K562 (cell line): ENCODE data around the gene HTRA3. TPM values are rescaled to one million over a fixed set of nuclear protein-coding genes. Genes with fewer than 3 reads are reported as not detected.

Source experiments
- ATAC-seq: fragments of 200-7000 bp; cut with Tn5 transposase; 3 replicates; pipeline ENCODE4 v1.9.1; 2020; ENCODE audit warnings: moderate library complexity
- BruUV-seq: library from RNA; stranded (reverse); fragments of 400-500 nt; replicated peaks from 2 replicates; lab custom pipeline; 2021; lab: Mats Ljungman, UMichigan
- CTCF ChIA-PET: fragments of 300-600 bp; formaldehyde crosslinking; extraction: SDS; loops from one replicate; lab custom pipeline; 2021; ENCODE audit warnings: low intra/inter-chr PET ratio; lab: Yijun Ruan, JAX
- POLR2A ChIA-PET: fragments of 300-600, 350-650 bp; sonication (Branson Sonifier 250); formaldehyde crosslinking; extraction: SDS; loops from one replicate; lab custom pipeline; 2021; ENCODE audit warnings: antibody characterized with exemption, inconsistent platforms; lab: Yijun Ruan, JAX
- DNase-seq, 4 experiments: peaks; one replicate each; pipeline versions ENCODE4 v3.0.0 to v3.0.0-alpha.2; 2011 to 2018; ENCODE audit warnings: low spot score in 3 of 4, mixed read lengths in 3 of 4; ENCODE audit errors: extremely low read depth in 1 of 4
- FAIRE-seq: peaks from 2 replicates; lab custom pipeline; 2011; peaks lifted over from hg19 to GRCh38; lab: Jason Lieb, UNC
- H2AFZ ChIP-seq: 2 replicates; pipeline ENCODE4 v1.6.0; 2011; ENCODE audit warnings: low read depth, low read length, control low read depth, inconsistent platforms
- H3K27ac ChIP-seq: fragments of 200-600 bp; 3 replicates; pipeline ENCODE4 v1.8.0; 2011; ENCODE audit warnings: low read depth, mild to moderate bottlenecking, control low read depth, inconsistent platforms, low read length, moderate library complexity, mixed read lengths; ENCODE audit errors: extremely low read depth
- H3K27me3 ChIP-seq, 2 experiments: fragments of 300-600 bp in 1 of 2; 2 replicates in 1 of 2; 3 replicates in 1 of 2; pipeline versions ENCODE4 v1.6.0 to v1.8.0; 2011; ENCODE audit warnings: inconsistent platforms in 2 of 2, low read length in 2 of 2, mild to moderate bottlenecking in 1 of 2, mixed read lengths in 1 of 2, moderate library complexity in 1 of 2; ENCODE audit not compliant: control insufficient read depth in 2 of 2, insufficient read depth in 2 of 2
- H3K36me3 ChIP-seq: fragments of 300-600 bp; 3 replicates; pipeline ENCODE4 v1.8.0; 2011; ENCODE audit warnings: mild to moderate bottlenecking, low read length, inconsistent platforms; ENCODE audit not compliant: control insufficient read depth, insufficient read depth
- H3K4me1 ChIP-seq, 2 experiments: fragments of 200-600 bp in 1 of 2; replicated peaks in 1 of 2; 2 replicates in 1 of 2; 3 replicates in 1 of 2; pipeline versions ENCODE4 v1.5.1 to v1.8.0; 2011; ENCODE audit warnings: inconsistent platforms in 2 of 2, low read length in 2 of 2, mild to moderate bottlenecking in 1 of 2, mixed read lengths in 1 of 2, moderate library complexity in 1 of 2; ENCODE audit not compliant: control insufficient read depth in 2 of 2, insufficient read depth in 2 of 2
- H3K4me2 ChIP-seq: 2 replicates; pipeline ENCODE4 v1.6.1; 2011; ENCODE audit warnings: low read length, control low read depth, inconsistent platforms, mixed read lengths; ENCODE audit not compliant: insufficient read depth
- H3K4me3 ChIP-seq: fragments of 200-600 bp; sonication (generic), shearing (Covaris generic); 2 replicates; pipeline ENCODE4 v1.5.1; 2016; ENCODE audit warnings: control low read depth, inconsistent platforms
- H3K79me2 ChIP-seq: fragments of 200-600 bp; 3 replicates; pipeline ENCODE4 v1.8.0; 2011; ENCODE audit warnings: low read length, inconsistent platforms; ENCODE audit not compliant: control insufficient read depth, insufficient read depth
- H3K9ac ChIP-seq, 2 experiments: 2 replicates each; pipeline versions ENCODE4 v1.6.0 to v1.6.1; 2011; ENCODE audit warnings: low read depth in 2 of 2, low read length in 2 of 2, control low read depth in 1 of 2, inconsistent platforms in 1 of 2, mild to moderate bottlenecking in 1 of 2, mixed read lengths in 1 of 2; ENCODE audit not compliant: insufficient read depth in 1 of 2
- H3K9me1 ChIP-seq: one replicate; pipeline ENCODE4 v1.6.0; 2011; ENCODE audit warnings: inconsistent platforms, mild to moderate bottlenecking, low read length, moderate library complexity; ENCODE audit not compliant: control insufficient read depth, insufficient read depth
- H3K9me3 ChIP-seq: replicated peaks from 2 replicates; pipeline ENCODE4 v1.5.1; 2011; ENCODE audit warnings: low read depth, low read length, inconsistent platforms; ENCODE audit not compliant: control insufficient read depth, insufficient read depth
- H4K20me1 ChIP-seq: replicated peaks from 2 replicates; pipeline ENCODE4 v1.6.1; 2011; ENCODE audit warnings: low read length, inconsistent platforms, mixed read lengths; ENCODE audit not compliant: control insufficient read depth, insufficient read depth
- BHLHE40 ChIP-seq: IDR thresholded peaks from 2 replicates; pipeline ENCODE4 v1.6.1; 2011; ENCODE audit warnings: low read length, improper control_type of control experiment
- EGR1 ChIP-seq: fragments of 450-650 bp; conservative IDR thresholded peaks from 2 replicates; pipeline ENCODE4 v1.6.1; 2017; ENCODE audit warnings: mild to moderate bottlenecking
- HDAC1 ChIP-seq, 2 experiments: fragments of 450-650 bp; IDR thresholded peaks; 2 replicates each; pipeline ENCODE4 v1.6.1; 2016 to 2017; ENCODE audit warnings: inconsistent platforms in 1 of 2, mild to moderate bottlenecking in 1 of 2, moderate library complexity in 1 of 2
- KDM1A ChIP-seq, 2 experiments: fragments of 450-650 bp; IDR thresholded peaks; 2 replicates each; pipeline ENCODE4 v1.6.1; 2016; ENCODE audit warnings: mild to moderate bottlenecking in 2 of 2
- MAZ ChIP-seq, 2 experiments: fragments of 450-650 bp in 1 of 2; sonication (generic) in 1 of 2; formaldehyde crosslinking; IDR thresholded peaks in 1 of 2; conservative IDR thresholded peaks in 1 of 2; 2 replicates each; pipeline versions ENCODE4 v1.4.0 to v1.5.0; 2020; ENCODE audit warnings: mild to moderate bottlenecking in 1 of 2, missing genetic modification reagents in 1 of 2
- RAD21 ChIP-seq, 2 experiments: fragments of 250-450 bp in 1 of 2; fragments of 450-650 bp in 1 of 2; sonication (Bioruptor Pico) in 1 of 2; formaldehyde crosslinking in 1 of 2; IDR thresholded peaks in 1 of 2; conservative IDR thresholded peaks in 1 of 2; 2 replicates each; pipeline versions ENCODE4 v1.4.0 to v1.8.0; 2020 to 2022; ENCODE audit warnings: mild to moderate bottlenecking in 2 of 2, moderate library complexity in 1 of 2
- SMAD4 ChIP-seq: fragments of 250-450 bp; sonication (Bioruptor Pico); conservative IDR thresholded peaks from 2 replicates; pipeline ENCODE4 v1.8.0; 2021; ENCODE audit warnings: inconsistent platforms, mild to moderate bottlenecking, moderate library complexity
- ZNF384 ChIP-seq: IDR thresholded peaks from 2 replicates; pipeline ENCODE4 v1.6.1; 2012; ENCODE audit warnings: low read depth, low read length, improper control_type of control experiment
- WGBS: fragments of 100-300 bp; shearing (Covaris generic); methylation state at CpG from one replicate; pipeline ENCODE4 v1.1.6; 2016; ENCODE audit warnings: low coverage, mixed read lengths; ENCODE audit not compliant: insufficient coverage; ENCODE audit errors: missing lambda C conversion rate; 5-methylcytosine and 5-hydroxymethylcytosine counted together
- in situ Hi-C: fragments of 300-500 bp; cut with MboI; formaldehyde crosslinking; loops from 4 replicates; pipeline ENCODE4 v1.15.0; 2018; ENCODE audit warnings: inconsistent platforms, mixed read lengths
- intact Hi-C: fragments of 100-400 bp; cut with micrococcal nuclease; formaldehyde crosslinking; loops from 2 replicates; pipeline ENCODE4 v1.14.2; 2022
- polyA plus RNA-seq, 8 experiments: library from polyadenylated mRNA; depleted of rRNA in 4 of 8; stranded (reverse) in 5 of 8; unstranded in 3 of 8; fragments of >200 nt; fragmentation: Nextera tagmentation in 2 of 8; fragmentation: Illumina TruSeq in 1 of 8; extraction: Ambion mirVana in 2 of 8; extraction: Trizol in 1 of 8; gene quantifications; 2 replicates each; pipeline versions ENCODE4 v1.2.1 to v1.2.3, GENCODE V29; 2011 to 2014; ENCODE audit warnings: inconsistent platforms in 1 of 8, missing spikeins in 1 of 8
- total RNA-seq, 7 experiments: library from RNA; depleted of rRNA in 6 of 7; stranded (reverse); fragments of >200 nt in 6 of 7; fragmentation: Illumina TruSeq in 2 of 7; extraction: Trizol in 2 of 7; gene quantifications; 2 replicates each; pipeline versions ENCODE4 v1.2.1 to v1.2.3, GENCODE V29; 2011 to 2021; ENCODE audit warnings: low replicate concordance in 1 of 7
- TF ChIP-seq, protein P1 (sequence below), 3 experiments: IDR thresholded peaks in 2 of 3; conservative IDR thresholded peaks in 1 of 3; 2 replicates each; pipeline ENCODE4 v1.5.1; 2011 to 2012; ENCODE audit warnings: low read length in 3 of 3, mild to moderate bottlenecking in 3 of 3, control low read depth in 2 of 3, improper control_type of control experiment in 1 of 3, inconsistent platforms in 1 of 3, low read depth in 1 of 3, mixed read lengths in 1 of 3, moderate library complexity in 1 of 3; ENCODE audit not compliant: insufficient read depth in 2 of 3

The HTRA3 gene
- total and polyA plus RNA-seq, 9 of the 15 experiments (the other 6 are each of a cell fraction or from before 2014, with no cell fraction given) = 0.04 TPM; not detected in 8

DNA sequence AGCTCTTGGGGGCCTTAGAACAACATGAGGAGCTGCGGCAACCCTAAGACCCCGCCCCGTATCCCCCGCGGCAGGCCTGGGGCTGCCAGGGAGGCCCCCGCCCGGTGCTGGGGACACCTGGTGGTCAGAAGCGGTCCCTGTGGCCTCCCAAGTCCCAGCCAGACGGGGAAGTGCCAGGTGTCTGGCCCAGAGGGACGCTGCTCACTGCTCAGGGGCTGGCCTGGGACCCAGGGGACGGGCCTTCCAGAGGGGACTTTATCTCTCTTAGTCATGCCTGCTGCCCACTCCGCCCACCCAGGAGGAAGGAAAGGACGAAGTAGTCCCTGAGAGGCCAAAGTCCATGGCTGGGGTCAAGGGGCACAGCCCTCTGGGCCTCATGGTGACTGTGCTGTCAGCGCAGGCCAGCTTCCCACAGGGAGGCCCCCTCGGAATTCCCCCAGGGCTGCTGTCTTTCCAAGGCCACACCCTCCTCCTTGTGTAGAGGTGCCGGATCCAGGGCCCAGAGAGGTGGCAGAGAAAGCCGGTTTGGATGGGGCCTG lies 31.0 kb upstream of the HTRA3 start (continued):
- TF ChIP-seq, protein P1, sequence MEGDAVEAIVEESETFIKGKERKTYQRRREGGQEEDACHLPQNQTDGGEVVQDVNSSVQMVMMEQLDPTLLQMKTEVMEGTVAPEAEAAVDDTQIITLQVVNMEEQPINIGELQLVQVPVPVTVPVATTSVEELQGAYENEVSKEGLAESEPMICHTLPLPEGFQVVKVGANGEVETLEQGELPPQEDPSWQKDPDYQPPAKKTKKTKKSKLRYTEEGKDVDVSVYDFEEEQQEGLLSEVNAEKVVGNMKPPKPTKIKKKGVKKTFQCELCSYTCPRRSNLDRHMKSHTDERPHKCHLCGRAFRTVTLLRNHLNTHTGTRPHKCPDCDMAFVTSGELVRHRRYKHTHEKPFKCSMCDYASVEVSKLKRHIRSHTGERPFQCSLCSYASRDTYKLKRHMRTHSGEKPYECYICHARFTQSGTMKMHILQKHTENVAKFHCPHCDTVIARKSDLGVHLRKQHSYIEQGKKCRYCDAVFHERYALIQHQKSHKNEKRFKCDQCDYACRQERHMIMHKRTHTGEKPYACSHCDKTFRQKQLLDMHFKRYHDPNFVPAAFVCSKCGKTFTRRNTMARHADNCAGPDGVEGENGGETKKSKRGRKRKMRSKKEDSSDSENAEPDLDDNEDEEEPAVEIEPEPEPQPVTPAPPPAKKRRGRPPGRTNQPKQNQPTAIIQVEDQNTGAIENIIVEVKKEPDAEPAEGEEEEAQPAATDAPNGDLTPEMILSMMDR (IDR thresholded peaks at IDR 0.05 in 2 of 3, conservative IDR thresholded peaks at IDR 0.05 in 1 of 3; ENCODE audit: insufficient read depth in 2 of 3, low read depth in 1 of 3, low read length in 3 of 3) = peak; percentile 40 to 54 (median 45); a peak in 4 of 6 replicates
- TF ChIP-seq HDAC1 (IDR thresholded peaks at IDR 0.05) (no peak), MAZ (CRISPR knock-in tag; conservative IDR thresholded peaks at IDR 0.05 in 1 of 2, IDR thresholded peaks at IDR 0.05 in 1 of 2) (peak in 1 of 2 experiments; percentile 42; a peak in 1 of 4 replicates), EGR1 (peak; percentile 48; the same call in 1 of the 2 replicates), ZNF384 (no peak), RAD21 (CRISPR knock-in tag; conservative IDR thresholded peaks at IDR 0.05 in 1 of 2, IDR thresholded peaks at IDR 0.05 in 1 of 2) (peak in 1 of 2 experiments; percentile 36; a peak in 2 of 4 replicates)

DNA sequence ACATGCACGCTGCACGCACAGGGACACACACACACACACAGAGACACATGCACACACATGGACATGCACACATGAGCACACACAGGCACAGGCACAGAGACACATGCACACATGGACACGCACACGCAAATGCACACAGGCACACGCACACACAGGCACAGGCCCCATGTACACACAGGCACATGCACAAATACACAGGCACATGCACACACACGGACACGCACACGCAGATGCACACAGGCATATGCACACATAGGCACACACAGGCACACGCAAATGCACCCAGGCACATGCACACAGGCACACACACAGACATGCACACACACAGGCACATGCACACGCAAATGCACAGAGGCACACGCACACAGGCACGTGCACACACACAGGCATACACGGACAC lies 30.3 kb upstream of the HTRA3 start:
- peaks cover 6 to 29% of the 10 kb centered on the region in 2 experiments; a peak in 3 of 5 replicates for H3K4me1 ChIP-seq
- no peaks in the 10 kb centered on the region for H3K9me3 ChIP-seq
- H2AFZ ChIP-seq = no peak overlapping the region
- H4K20me1 ChIP-seq = peaks cover 4% of the 10 kb centered on the region; the same call in 1 of the 2 replicates
- H3K27ac ChIP-seq = no peak overlapping the region
- 51% methylated on average over 11 of the region's 13 CpGs for WGBS
- CTCF ChIA-PET = no interaction called here
- POLR2A ChIA-PET = interaction anchor here (0.6 kb wide), 1 partner anchor 22 kb away, joined by 4 read pairs; no protein-coding TSS in a partner anchor
- no peak overlapping the region for H3K4me2 ChIP-seq
- no peak overlapping the region for H3K9ac ChIP-seq
- TF ChIP-seq SMAD4 = no peak
- 0 out of 2 replicates have a peak, but pooled peaks have one; percentile 19 for TF ChIP-seq BHLHE40
- peak in 1 of 2 experiments; percentile 86; a peak in 2 of 4 replicates for TF ChIP-seq KDM1A (IDR thresholded peaks at IDR 0.05)
- no peak for ATAC-seq
- H3K79me2 ChIP-seq = no peaks in the 10 kb centered on the region
- H3K36me3 ChIP-seq = no peaks in the 10 kb centered on the region
- no peak for FAIRE-seq
- DNase-seq = no peak
- no TSS peak for BruUV-seq
- H3K27me3 ChIP-seq = peaks cover 0 to 16% of the 10 kb centered on the region in 2 experiments; a peak in 2 of 5 replicates
- H3K4me3 ChIP-seq = no peak overlapping the region
- no peaks in the 10 kb centered on the region for H3K9me1 ChIP-seq
- intact Hi-C loops (loop anchor here (5.0 kb wide), 1 partner anchor 62 kb away; no protein-coding TSS in a partner anchor), in situ Hi-C loops (no loop called here)
